CD4-positive, alpha-beta T cell (primary cell): Measurements from ENCODE around the gene MAP2K3. TPM values are rescaled to one million over a fixed set of nuclear protein-coding genes. Genes with fewer than 3 reads are reported as not detected.

ENCODE experiments used
- ATAC-seq: fragments of 200-7000 bp; cut with Tn5 transposase; one replicate; pipeline ENCODE4 v1.10.0; 2022; ENCODE audit warnings: mild to moderate bottlenecking; ENCODE audit not compliant: poor library complexity
- CTCF ChIA-PET: fragments of 350-600 bp; sonication (Branson Sonifier 250); formaldehyde crosslinking; loops from one replicate; lab custom pipeline; 2021; ENCODE audit warnings: antibody characterized with exemption, inconsistent platforms; lab: Charles Lee
- POLR2A ChIA-PET: fragments of 350-600 bp; sonication (Branson Sonifier 250); formaldehyde crosslinking; loops from one replicate; lab custom pipeline; 2021; ENCODE audit warnings: antibody characterized with exemption, inconsistent platforms; lab: Charles Lee
- DNase-seq, 14 experiments: peaks; one replicate each; pipeline ENCODE4 v3.0.0-alpha.2; 2013 to 2020; ENCODE audit warnings: mixed read lengths in 2 of 14
- H3K27ac ChIP-seq, 2 donors: one replicate each; pipeline versions ENCODE4 v1.5.1 to v1.7.0; 2013; ENCODE audit warnings: low read length in 2 of 2, low read depth in 1 of 2, mild to moderate bottlenecking in 1 of 2
- H3K27me3 ChIP-seq, 2 experiments: 1 replicate in 1 of 2; 2 replicates in 1 of 2; pipeline versions ENCODE4 v1.6.1 to v1.7.0; 2013; ENCODE audit warnings: low read length in 2 of 2, control low read depth in 1 of 2, mild to moderate bottlenecking in 1 of 2, moderate library complexity in 1 of 2; ENCODE audit not compliant: insufficient read depth in 2 of 2, control insufficient read depth in 1 of 2
- H3K36me3 ChIP-seq: one replicate; pipeline ENCODE4 v1.6.1; 2013; ENCODE audit warnings: low read length, control low read depth; ENCODE audit not compliant: insufficient read depth
- H3K4me1 ChIP-seq: one replicate; pipeline ENCODE4 v1.6.1; 2013; ENCODE audit warnings: low read length, control low read depth; ENCODE audit not compliant: insufficient read depth
- H3K4me3 ChIP-seq: one replicate; pipeline ENCODE4 v1.5.1; 2013; ENCODE audit warnings: mild to moderate bottlenecking, low read length, moderate library complexity
- H3K9me3 ChIP-seq, 2 experiments: 1 replicate in 1 of 2; 2 replicates in 1 of 2; pipeline versions ENCODE4 v1.6.1 to v1.7.0; 2013; ENCODE audit warnings: low read length in 2 of 2, mild to moderate bottlenecking in 2 of 2, control low read depth in 1 of 2, moderate library complexity in 1 of 2; ENCODE audit not compliant: control insufficient read depth in 1 of 2, insufficient read depth in 1 of 2
- H3K27ac Mint-ChIP-seq: one replicate; pipeline ENCODE4 v1.8.0; 2020; ENCODE audit warnings: mixed read lengths
- H3K27me3 Mint-ChIP-seq: one replicate; pipeline ENCODE4 v1.8.0; 2021; ENCODE audit warnings: mixed read lengths
- H3K36me3 Mint-ChIP-seq: one replicate; pipeline ENCODE4 v1.8.0; 2021; ENCODE audit warnings: low read depth, mixed read lengths
- H3K4me1 Mint-ChIP-seq: one replicate; pipeline ENCODE4 v1.8.0; 2021; ENCODE audit warnings: low read depth, mixed read lengths
- H3K4me3 Mint-ChIP-seq: one replicate; pipeline ENCODE4 v1.8.0; 2020; ENCODE audit warnings: mild to moderate bottlenecking, mixed read lengths
- H3K9me3 Mint-ChIP-seq: one replicate; pipeline ENCODE4 v1.8.0; 2020; ENCODE audit warnings: mixed read lengths
- intact Hi-C, 2 experiments: fragments of 100-400 bp; cut with DNase I in 1 of 2; cut with micrococcal nuclease in 1 of 2; formaldehyde crosslinking; loops; one replicate each; pipeline versions ENCODE4 v1.15.1 to v1.9.0; 2023 to 2025; cut with DNase I, micrococcal nuclease
- total RNA-seq, 174 experiments: library from RNA in 2 of 174; stranded (reverse) in 2 of 174; gene quantifications; one replicate each; pipeline ENCODE4 v1.2.3 and lab custom pipeline; 2021 to 2026
- TF ChIP-seq, protein P1 (sequence below): fragments of 200-600 bp; IDR thresholded peaks from one replicate; pipeline ENCODE4 v1.8.0; 2022; ENCODE audit warnings: antibody characterized with exemption, mild to moderate bottlenecking

The MAP2K3 gene
- total RNA-seq, 2 experiments from 2014 or later, result 36.8 to 38.5 TPM

DNA sequence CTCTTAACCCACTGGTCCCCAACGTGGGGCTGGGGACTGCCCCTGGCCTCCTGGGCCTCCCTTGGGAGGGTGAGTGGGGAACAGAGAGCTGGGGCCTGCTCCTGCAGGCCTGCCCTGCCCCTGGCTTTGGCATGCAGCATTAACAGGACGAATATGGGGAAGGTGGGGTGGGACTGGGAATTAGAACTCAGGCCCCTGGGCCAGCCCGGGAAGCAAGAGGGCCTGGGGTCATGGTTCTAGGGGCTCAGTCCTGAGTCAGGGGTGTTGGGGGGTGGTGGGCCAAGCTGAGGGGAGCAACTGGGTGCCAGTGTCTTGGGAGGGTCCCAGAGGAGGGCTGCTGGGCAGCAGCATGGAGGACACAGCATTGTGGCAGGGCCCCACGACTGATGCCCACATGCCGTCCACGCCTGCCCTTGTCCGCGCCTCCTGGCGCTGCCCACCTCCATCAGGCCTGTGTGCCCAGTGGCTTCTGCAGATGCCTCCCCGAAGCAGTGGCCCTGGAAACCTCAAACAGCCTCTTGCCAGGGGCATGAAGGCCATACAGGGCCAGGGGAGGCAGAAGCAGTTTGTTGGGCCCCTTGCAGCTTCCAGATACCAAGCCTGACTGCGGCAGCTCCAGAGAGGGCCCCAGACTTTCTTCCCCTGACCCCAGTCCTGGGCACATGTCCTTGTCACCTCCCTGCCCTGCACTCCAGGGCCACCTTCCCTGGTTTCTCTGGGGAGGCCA lies 4.8 kb downstream of the MAP2K3 start:
- Histone ChIP-seq H3K9me3 (peaks cover 0 to 37% of the 10 kb centered on the region in 2 experiments), H3K4me1 (peaks cover 68% of the 10 kb centered on the region), H3K36me3 (no peaks in the 10 kb centered on the region), H3K27me3 (no peaks in the 10 kb centered on the region), H3K4me3 (no peak overlapping the region), H3K27ac (peak overlapping the region; percentile 87 to 94)
- CTCF ChIA-PET, result interaction anchor here (2.6 kb wide), 1 partner anchor 10 kb away, joined by 16 read pairs; no protein-coding TSS in a partner anchor
- H3K27ac Mint-ChIP-seq, result peak overlapping the region; percentile 98
- peaks cover 57% of the 10 kb centered on the region for H3K4me1 Mint-ChIP-seq
- TF ChIP-seq, protein P1, sequence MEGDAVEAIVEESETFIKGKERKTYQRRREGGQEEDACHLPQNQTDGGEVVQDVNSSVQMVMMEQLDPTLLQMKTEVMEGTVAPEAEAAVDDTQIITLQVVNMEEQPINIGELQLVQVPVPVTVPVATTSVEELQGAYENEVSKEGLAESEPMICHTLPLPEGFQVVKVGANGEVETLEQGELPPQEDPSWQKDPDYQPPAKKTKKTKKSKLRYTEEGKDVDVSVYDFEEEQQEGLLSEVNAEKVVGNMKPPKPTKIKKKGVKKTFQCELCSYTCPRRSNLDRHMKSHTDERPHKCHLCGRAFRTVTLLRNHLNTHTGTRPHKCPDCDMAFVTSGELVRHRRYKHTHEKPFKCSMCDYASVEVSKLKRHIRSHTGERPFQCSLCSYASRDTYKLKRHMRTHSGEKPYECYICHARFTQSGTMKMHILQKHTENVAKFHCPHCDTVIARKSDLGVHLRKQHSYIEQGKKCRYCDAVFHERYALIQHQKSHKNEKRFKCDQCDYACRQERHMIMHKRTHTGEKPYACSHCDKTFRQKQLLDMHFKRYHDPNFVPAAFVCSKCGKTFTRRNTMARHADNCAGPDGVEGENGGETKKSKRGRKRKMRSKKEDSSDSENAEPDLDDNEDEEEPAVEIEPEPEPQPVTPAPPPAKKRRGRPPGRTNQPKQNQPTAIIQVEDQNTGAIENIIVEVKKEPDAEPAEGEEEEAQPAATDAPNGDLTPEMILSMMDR, result no peak
- H3K36me3 Mint-ChIP-seq, result peaks cover 16% of the 10 kb centered on the region
- no peaks in the 10 kb centered on the region for H3K9me3 Mint-ChIP-seq
- H3K4me3 Mint-ChIP-seq, result no peak overlapping the region
- H3K27me3 Mint-ChIP-seq, result peaks cover 8% of the 10 kb centered on the region
- POLR2A ChIA-PET, result no interaction called here
- intact Hi-C loops, result loop anchor here (5.0 to 10.0 kb wide), 3 partner anchors 37 to 1135 kb away; partner anchors contain the start of genes NATD1 (in 1 of the 2) and USP22 (in 1 of the 2)
- peak in 1 of 14 experiments; percentile 29 for DNase-seq
- ATAC-seq, result no peak

GRCh38 chr17:21289902-21290571 lies 5.5 kb downstream of the MAP2K3 start:
- peaks cover 74% of the 10 kb centered on the region for H3K4me1 ChIP-seq
- Mint-ChIP-seq H3K4me1 (peaks cover 64% of the 10 kb centered on the region), H3K27ac (peak overlapping the region; percentile 11), H3K4me3 (no peak overlapping the region), H3K9me3 (no peaks in the 10 kb centered on the region), H3K27me3 (peaks cover 8% of the 10 kb centered on the region), H3K36me3 (peaks cover 22% of the 10 kb centered on the region)
- ATAC-seq, result no peak
- H3K9me3 ChIP-seq, result peaks cover 0 to 44% of the 10 kb centered on the region in 2 experiments
- CTCF ChIA-PET, result interaction anchor here (2.6 kb wide), 1 partner anchor 11 kb away, joined by 16 read pairs; no protein-coding TSS in a partner anchor
- peak overlapping the region in 1 of 2 donors; percentile 94 for H3K27ac ChIP-seq
- no peak overlapping the region for H3K4me3 ChIP-seq
- H3K27me3 ChIP-seq, result no peaks in the 10 kb centered on the region
- TF ChIP-seq, protein P1, result no peak
- intact Hi-C loops, result loop anchor here (5.0 to 10.0 kb wide), 3 partner anchors 38 to 1135 kb away; partner anchors contain the start of genes NATD1 (in 1 of the 2) and USP22 (in 1 of the 2)
- peak in 1 of 14 experiments; percentile 21 for DNase-seq
- no peaks in the 10 kb centered on the region for H3K36me3 ChIP-seq
- POLR2A ChIA-PET, result no interaction called here

- intact Hi-C loops, result no loop called here
- Histone ChIP-seq H3K27ac (no peak overlapping the region), H3K36me3 (no peaks in the 10 kb centered on the region), H3K9me3 (peaks cover 0 to 57% of the 10 kb centered on the region in 2 experiments), H3K4me3 (no peak overlapping the region), H3K27me3 (no peaks in the 10 kb centered on the region), H3K4me1 (peaks cover 67% of the 10 kb centered on the region)
- peaks cover 8% of the 10 kb centered on the region for H3K27me3 Mint-ChIP-seq
- ChIA-PET CTCF (no interaction called here), POLR2A (no interaction called here)
- peaks cover 55% of the 10 kb centered on the region for H3K4me1 Mint-ChIP-seq
- DNase-seq (no peak), ATAC-seq (no peak)
- H3K4me3 Mint-ChIP-seq, result no peak overlapping the region
- H3K9me3 Mint-ChIP-seq, result no peaks in the 10 kb centered on the region
- TF ChIP-seq, protein P1, result no peak
- peaks cover 19% of the 10 kb centered on the region for H3K36me3 Mint-ChIP-seq
- H3K27ac Mint-ChIP-seq, result no peak overlapping the region
Observed at GRCh38 chr17:21291357-21291756, 6.8 kb downstream of the MAP2K3 start.
